Stimulated activated CD8-positive, alpha-beta memory T cell treated with anti-CD3 and anti-CD28 coated beads, Interleukin-4, amount 100 ng/mL, for 1 hour (primary cell): Measurements from ENCODE around the gene DPYSL5.

Experiments used
- DNase-seq, 2 donors: peaks; one replicate each; pipeline ENCODE4 v3.0.0-alpha.2; 2020; ENCODE audit warnings: low read depth in 2 of 2, low spot score in 1 of 2

Gene DPYSL5

DNA sequence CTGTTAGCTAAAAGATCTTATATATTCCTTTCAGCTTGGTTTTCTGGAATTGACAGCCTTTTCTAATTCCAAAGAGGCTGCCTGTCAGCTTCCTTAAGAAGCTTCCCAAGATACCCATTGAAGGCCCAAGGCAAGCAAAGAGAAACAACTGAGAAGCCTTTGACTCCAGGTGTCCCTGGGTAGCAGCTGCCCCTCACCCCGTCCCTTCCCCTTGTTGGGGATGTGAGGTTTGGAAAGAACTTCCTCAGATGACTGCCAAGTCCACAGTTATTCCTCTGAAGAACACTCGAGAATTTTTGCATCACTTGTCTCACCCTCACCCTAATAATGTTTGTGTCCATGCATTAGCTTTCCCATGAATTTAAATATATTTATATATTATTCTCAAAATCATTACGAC, 135.8 kb downstream of the DPYSL5 start:
- no peak for DNase-seq

DNA sequence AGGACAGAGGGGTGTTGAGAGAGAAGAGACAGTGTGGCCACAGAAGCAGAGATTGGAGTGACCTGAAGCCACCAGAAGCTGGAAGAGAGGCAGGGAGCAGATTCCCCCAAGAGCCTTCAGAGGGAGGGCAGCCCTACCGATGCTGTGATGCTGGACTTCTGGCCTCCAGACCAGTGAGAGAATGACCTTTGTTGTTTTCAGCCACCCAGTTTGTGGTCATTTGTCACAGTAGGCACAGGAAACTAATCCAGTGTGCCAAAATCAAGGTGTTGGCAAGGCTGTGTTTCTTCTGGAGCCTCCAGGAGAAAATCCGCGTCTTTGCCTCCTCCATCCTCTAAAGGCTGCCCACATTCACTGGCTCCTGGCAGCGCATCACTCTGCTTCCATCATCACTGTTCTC, 137.9 kb downstream of the DPYSL5 start:
- DNase-seq = no peak

DNA sequence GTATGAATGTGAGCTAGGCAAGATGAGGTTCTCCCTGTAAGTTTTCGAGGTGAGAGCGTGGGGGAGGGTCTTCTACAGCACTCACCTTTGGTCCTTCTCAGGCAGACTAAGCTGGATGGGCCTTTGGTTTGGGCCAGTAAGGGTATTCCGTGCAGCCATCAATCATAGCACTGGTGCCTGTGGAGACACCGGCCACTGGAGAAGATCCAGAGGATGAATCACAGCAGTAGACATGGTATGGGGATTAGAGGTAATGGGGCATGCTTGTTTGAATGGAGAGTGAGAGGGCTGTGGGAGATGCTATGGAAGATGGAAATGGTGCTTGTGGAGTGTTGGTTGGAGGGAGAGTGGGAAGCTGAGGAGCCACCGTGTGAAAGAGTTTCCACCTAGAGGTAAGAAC, 138.6 kb downstream of the DPYSL5 start:
- DNase-seq = no peak

DNA sequence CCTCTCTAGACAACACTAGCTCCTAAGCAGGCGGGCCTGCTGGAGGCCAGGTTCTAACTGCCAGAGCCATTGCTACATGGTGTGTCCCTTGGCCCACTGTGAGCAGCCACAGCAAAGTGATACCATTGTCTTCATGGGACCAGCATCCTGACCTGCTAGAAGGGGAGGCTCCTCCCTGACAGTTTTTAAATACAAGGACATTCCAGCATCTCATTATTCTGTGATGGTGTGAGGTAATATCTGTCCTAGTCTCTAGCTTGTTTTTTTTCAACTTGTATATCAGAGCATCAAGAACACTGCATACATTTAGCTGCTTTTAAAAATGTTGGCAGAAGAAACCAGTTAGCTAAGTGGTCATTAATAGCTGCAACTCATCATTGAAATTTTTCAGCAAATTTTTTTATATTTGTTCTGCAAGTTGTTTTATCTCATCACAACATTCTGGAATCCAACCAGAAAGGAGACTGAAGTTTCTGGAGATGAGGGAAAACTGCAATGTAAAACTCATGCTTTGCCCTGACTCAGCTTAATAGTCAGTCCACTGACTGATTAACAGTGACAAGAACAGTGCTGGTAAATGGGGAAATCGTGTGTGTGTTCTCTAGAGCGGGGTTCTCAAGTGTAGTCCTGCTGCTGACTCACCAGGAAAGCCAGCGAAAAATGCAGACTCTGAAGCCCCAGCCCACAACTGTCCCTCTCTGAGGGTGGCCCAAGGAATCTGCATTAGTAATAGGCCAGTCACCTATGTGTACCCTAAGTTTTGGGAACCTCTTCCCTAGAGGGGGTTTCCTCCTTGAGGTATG, 140.3 kb downstream of the DPYSL5 start:
- no peak for DNase-seq

DNA sequence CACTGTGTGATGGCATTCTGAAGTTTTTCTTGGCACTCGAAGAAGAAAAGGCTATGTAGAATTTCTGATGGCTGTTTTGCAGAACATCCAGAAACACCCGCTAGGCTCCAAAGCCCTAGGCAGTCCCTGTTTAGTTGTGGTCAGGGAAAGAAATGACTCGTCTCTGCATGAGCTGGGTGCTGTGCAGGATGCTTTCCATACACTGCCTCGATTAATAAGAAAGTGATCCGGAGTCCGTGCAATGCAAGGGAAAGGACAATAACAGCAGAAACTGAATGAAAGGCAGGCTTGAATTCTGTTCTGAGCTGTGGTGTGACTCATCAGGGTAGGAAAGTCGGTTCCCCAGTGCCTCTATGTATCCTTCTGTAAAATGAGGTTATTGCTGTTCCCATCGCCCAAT, 141.2 kb downstream of the DPYSL5 start:
- DNase-seq = no peak

DNA sequence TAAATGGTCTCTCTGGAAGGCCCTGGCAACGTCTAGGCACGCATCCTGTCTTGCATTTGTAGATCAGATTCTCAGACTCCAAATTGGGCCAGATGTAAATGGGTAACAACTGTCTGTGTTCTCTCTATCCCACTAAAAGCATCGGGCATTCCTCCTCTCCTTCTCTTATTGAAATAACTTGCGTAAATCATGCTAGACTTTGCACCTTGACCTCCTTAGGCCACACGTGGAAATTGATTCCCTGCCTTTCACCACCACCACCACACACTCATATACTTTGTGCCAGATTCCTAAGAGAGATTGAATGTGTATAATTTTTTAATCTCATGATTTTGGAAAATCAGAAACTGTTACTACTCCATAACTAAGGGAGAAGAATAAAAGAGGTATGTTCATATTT, 143.8 kb downstream of the DPYSL5 start:
- no peak for DNase-seq

DNA sequence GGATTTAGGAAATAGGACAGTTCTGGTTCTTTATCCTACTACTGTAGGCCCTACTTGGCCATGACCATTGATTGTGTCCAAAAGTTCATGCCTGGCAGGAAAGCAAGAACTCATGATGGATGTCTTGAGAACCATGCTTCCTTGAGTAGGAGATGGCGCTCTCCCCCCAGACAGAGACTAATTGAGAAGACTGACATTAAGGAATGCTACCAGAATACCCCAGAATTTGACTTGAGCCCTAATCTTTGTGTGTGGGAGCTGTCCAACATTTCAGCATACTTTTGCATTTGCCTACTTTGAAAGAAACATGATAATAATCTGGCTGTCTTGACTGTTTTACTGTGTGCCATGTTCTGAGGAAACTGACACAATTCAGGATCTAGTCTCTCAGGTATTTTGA, 145.8 kb downstream of the DPYSL5 start:
- DNase-seq = no peak

DNA sequence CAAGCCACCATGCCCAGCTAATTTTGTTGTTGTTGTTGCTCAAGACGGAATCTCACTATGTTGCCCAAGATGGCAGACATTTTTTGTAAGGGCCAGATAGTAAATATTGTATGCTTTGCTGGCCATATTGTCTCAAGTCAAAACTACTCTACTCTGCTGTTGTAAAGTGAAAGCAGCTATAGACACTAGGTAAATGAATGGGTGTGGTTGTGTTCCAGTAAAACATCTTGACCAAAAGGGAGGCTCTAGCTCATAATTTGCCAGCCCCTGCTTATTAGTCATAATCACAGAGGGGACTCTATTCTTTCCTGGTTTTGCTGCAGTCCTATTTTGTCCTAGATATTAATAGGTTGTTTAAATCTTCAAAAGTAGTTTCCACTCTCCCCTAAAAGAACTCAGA, 147.1 kb downstream of the DPYSL5 start:
- no peak for DNase-seq

DNA sequence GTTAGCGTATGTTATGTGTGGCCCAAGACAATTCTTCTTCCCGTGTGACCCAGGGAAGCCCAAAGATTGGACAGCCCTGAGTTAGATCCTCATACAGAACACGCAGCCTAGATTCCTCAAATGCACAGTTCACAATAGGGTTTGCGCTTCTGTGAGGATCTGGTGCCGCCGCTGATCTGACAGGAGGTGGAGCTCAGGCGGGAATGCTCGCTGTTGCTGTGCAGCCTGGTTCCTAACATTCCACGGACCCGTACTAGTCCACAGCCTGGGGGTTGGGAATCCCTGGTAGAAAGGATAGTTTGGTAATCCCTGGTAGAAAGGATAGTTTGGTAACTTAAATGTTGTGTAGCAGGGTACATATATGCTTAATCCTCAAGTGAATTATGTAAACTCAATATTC, 149.5 kb downstream of the DPYSL5 start:
- no peak for DNase-seq

DNA sequence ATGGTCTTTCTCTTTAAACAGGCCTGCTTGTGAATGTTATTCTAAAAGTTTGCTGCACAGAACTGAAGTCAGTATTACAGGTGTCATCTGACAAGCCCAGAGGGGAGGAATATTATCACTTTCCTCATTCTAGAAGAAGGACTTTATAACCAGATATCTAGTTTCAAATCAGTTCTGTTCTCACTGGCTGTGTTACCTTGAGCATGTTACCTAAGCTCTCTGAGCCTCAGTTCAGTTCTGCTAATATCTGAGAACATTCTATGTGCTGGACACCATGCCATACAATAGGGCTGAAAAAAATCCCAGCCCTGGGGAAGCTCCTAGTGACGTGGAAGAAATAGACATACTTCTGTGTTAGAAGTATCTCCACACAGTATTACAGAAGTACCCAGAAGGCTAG, 150.4 kb downstream of the DPYSL5 start:
- no peak for DNase-seq
